Measurements from ENCODE around the gene MAGI1.

MAGI1 gene

GRCh38 chr3:65830948-65831732 lies 207.6 kb downstream of the MAGI1 start:
- no peak for DNase-seq

- DNase-seq: no peak
Observed at GRCh38 chr3:65829228-65829627, 209.5 kb downstream of the MAGI1 start.

GRCh38 chr3:65828706-65829105 lies 210.0 kb downstream of the MAGI1 start:
- DNase-seq: peak; percentile 65

GRCh38 chr3:65827076-65827475 lies 211.6 kb downstream of the MAGI1 start:
- DNase-seq: no peak

GRCh38 chr3:65824166-65824565 lies 214.6 kb downstream of the MAGI1 start:
- no peak for DNase-seq

- DNase-seq: no peak
Observed at GRCh38 chr3:65820600-65820999, 218.1 kb downstream of the MAGI1 start.

- DNase-seq: no peak
Observed at GRCh38 chr3:65819896-65820295, 218.8 kb downstream of the MAGI1 start.

- DNase-seq: no peak
Observed at GRCh38 chr3:65817553-65818126, 221.1 kb downstream of the MAGI1 start.

GRCh38 chr3:65816208-65816607 lies 222.5 kb downstream of the MAGI1 start:
- DNase-seq: no peak

- no peak for DNase-seq
Observed at GRCh38 chr3:65814845-65815578, 223.7 kb downstream of the MAGI1 start.

- DNase-seq: peak; percentile 7
Observed at GRCh38 chr3:65811892-65812291, 226.8 kb downstream of the MAGI1 start.

GRCh38 chr3:65811086-65811761 lies 227.5 kb downstream of the MAGI1 start:
- peak; percentile 70 for DNase-seq

- DNase-seq: peak; percentile 16
Observed at GRCh38 chr3:65810302-65810701, 228.4 kb downstream of the MAGI1 start.

- no peak for DNase-seq
Observed at GRCh38 chr3:65809641-65810150, 229.0 kb downstream of the MAGI1 start.

- no peak for DNase-seq
Observed at GRCh38 chr3:65808824-65809223, 229.9 kb downstream of the MAGI1 start.

- DNase-seq: no peak
Observed at GRCh38 chr3:65808407-65808806, 230.3 kb downstream of the MAGI1 start.

- no peak for DNase-seq
Observed at GRCh38 chr3:65807225-65807624, 231.5 kb downstream of the MAGI1 start.

GRCh38 chr3:65806600-65806999 lies 232.1 kb downstream of the MAGI1 start:
- no peak for DNase-seq

GRCh38 chr3:65796676-65797075 lies 242.0 kb downstream of the MAGI1 start:
- no peak for DNase-seq

- DNase-seq: no peak
Observed at GRCh38 chr3:65795166-65795565, 243.6 kb downstream of the MAGI1 start.

GRCh38 chr3:65793495-65794200 lies 245.1 kb downstream of the MAGI1 start:
- no peak for DNase-seq

GRCh38 chr3:65788461-65788860 lies 250.3 kb downstream of the MAGI1 start:
- DNase-seq: no peak

All from fibroblast of skin of back (primary cell).